ENCODE data around the gene CARD6.

- TF ChIP-seq CTCF (IDR thresholded peaks at IDR 0.05; ENCODE audit: poor library complexity) (no peak), EZH2phosphoT487 (IDR thresholded peaks at IDR 0.05; ENCODE audit: low read depth, severe bottlenecking, unreplicated experiment) (no peak), EZH2 (IDR thresholded peaks at IDR 0.05; ENCODE audit: borderline replicate concordance) (no peak)
These were observed 5.2 kb downstream of the CARD6 start for GRCh38 chr5:40846371-40846770.

All from hepatocyte (in vitro differentiated cells).